ENCODE results near the gene MTX1.

MTX1 gene

DNA sequence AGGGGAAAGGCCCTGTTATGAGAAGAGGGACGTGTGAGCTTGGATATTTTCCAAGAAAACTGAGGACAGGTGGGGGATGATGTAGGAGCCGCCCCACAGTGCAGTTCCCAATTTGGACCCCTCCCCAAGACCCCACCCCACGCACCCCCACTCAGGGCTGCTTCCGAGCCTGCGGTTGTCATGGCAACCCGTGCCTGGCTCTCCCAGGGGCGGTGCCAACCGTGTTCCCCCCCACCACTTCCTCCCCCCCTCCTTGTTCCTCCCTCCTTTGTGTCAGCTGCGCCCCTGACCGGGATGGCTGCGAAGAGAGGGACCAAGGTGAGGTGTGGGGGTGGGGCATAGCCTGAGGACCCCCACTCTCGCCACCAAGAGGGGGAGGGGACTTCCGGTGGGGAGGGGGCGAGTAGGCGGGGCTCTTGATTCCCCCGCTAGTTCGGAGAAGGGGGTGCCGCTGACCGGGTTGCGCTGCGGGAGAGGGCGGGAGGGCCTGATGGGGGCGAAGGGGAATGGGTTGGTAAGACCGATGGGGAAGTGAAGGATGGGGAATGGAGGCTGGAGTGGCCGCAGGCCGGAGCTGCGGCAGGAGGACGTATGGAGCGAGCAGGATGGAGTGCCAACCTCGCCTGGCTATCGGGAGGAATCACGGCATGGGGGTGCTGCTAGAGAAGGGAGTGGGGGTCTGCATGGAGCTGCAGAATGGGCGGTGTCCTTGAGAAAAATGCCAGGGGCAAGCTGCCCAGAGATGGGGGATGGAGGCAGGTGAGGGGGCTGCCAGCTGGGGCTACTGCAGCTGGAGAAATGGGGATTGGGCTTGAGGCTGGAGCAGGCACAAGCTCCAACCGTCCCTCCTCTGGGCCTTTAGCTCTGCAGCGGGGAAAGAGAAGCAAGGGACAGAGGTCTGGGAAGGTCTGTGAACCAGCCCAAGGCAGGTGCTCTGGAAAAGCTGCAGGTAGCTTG, 33.9 kb upstream of the MTX1 start:
- peak; percentile 32 for DNase-seq

DNA sequence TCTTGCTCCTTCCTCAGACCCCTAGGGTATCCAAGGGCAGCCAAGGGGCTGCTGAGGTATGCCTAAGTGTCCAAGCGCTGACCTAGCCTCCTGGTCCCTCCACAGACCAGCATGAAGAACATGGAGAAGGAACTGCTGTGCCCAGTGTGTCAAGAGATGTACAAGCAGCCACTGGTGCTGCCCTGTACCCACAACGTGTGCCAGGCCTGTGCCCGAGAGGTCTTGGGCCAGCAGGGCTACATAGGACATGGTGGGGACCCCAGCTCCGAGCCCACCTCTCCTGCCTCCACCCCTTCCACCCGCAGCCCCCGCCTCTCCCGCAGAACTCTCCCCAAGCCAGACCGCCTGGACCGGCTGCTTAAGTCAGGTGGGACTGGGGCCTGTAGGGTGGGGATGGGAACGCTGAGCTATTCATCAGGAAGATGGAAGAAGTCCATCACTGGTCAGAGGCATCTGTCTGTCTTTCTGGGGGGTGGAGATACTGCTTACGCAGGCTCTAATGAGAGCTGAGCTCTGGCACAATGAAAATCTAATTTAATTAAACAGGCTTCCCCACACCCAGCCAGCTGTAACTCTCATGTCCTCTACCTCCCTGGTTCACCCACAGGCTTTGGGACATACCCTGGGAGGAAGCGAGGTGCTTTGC, 33.1 kb upstream of the MTX1 start:
- DNase-seq = no peak

DNA sequence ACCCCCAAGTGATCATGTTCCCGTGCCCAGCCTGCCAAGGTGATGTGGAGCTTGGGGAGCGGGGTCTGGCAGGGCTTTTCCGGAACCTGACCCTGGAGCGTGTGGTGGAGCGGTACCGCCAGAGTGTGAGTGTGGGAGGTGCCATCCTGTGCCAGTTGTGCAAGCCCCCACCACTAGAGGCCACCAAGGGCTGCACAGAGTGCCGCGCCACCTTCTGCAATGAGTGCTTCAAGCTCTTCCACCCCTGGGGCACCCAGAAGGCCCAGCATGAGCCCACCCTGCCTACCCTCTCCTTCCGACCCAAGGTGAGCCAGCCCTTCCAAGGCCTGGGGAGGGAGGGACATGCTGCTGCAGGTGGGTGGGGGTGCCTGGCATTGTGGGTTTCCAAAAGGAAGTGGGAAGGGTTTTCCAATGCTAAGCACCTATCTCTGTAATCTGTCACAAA, 32.5 kb upstream of the MTX1 start:
- peak; percentile 40 for DNase-seq

DNA sequence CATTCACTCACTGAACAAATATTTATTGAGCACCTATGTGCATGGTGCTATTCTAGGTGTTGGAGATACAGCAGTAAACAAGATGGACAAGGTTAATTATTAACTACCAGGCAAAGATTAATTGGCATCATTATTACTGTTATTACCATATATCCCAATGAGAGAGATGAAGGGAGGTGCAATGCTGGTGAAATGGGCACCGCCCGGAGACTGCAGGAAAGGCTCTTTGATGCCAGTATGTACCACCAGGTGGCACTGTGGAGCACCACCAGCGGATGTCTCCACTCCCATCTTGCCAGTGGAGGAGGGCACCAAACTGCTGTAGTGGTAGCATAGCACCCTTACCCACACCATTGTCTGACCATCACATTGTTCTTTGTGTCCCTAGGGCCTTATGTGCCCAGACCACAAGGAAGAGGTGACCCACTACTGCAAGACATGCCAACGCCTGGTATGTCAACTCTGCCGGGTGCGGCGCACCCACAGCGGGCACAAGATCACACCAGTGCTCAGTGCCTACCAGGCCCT, 31.9 kb upstream of the MTX1 start:
- DNase-seq = peak; percentile 71

DNA sequence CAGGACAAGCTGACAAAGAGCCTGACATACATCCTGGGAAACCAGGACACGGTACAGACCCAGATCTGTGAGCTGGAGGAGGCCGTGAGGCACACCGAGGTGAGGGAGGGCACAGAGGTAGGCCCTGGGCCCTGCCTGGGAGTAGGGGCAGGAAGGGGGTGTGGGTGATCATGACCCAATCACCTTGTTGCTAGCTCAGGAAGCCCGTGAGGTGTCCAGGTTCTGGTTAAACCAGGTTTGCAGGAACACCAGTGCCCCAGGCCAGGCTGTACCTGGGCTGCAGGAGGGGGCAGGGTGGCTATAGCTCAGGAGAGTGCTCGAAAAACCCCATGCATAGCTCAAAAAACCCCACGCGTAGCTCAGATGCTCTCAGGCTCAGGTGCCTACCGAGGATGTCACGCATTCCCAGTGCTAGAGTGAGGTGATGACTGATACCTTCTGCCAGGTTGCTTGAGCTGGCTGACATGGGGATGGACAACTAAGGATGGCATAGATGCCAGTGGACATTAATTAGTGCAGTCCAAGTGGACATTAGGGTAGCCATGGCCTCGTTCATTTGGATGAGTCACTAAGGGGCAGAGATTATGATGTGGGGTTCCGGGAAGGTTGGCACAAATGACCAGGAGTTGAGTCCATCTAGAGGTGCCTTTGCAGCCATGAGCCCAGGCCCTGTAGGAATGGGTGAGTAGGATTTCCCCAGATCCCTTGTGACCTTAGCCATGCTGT, 31.1 kb upstream of the MTX1 start:
- no peak for DNase-seq

DNA sequence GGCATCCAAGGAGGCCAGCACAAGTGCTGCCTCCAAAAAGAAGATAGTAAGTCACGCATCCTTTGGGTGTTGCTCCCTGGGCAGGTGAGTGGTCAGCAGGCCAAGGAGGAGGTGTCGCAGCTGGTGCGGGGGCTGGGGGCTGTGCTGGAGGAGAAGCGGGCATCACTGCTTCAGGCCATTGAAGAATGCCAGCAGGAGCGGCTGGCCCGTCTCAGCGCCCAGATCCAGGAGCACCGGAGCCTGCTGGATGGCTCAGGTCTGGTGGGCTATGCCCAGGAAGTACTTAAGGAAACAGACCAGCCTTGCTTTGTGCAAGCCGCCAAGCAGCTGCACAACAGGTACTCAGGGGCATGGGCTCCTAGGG, 30.6 kb upstream of the MTX1 start:
- DNase-seq = no peak

DNA sequence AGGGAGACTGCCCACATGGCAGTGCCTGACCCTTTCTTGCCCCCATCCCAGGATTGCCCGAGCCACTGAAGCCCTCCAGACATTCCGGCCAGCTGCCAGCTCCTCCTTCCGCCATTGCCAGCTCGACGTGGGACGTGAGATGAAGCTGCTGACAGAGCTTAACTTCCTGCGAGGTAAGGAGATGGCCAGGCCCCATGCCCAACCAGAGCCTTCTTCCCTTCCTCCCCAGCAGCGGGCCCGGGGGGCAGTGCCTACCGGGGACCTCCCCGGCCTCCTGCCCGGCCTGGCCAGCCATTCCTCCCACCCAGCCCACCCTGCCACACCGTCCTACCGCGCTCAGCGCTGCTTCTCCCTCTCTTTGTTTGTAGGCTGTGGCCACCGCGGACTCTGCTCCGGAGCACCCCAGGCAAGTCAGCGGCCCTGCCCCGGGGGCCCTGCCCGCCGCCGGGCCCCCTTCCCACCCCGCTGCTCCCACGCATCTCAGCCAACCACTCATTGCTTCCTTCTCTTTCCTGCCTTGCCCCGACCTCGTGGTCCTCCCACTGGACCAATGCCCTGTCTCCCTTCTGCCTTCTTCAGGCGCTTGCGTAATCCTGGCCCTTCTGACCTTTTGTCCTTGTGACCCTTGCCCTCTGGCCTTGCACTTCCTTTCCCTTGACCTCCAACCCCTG, 29.9 kb upstream of the MTX1 start:
- no peak for DNase-seq

DNA sequence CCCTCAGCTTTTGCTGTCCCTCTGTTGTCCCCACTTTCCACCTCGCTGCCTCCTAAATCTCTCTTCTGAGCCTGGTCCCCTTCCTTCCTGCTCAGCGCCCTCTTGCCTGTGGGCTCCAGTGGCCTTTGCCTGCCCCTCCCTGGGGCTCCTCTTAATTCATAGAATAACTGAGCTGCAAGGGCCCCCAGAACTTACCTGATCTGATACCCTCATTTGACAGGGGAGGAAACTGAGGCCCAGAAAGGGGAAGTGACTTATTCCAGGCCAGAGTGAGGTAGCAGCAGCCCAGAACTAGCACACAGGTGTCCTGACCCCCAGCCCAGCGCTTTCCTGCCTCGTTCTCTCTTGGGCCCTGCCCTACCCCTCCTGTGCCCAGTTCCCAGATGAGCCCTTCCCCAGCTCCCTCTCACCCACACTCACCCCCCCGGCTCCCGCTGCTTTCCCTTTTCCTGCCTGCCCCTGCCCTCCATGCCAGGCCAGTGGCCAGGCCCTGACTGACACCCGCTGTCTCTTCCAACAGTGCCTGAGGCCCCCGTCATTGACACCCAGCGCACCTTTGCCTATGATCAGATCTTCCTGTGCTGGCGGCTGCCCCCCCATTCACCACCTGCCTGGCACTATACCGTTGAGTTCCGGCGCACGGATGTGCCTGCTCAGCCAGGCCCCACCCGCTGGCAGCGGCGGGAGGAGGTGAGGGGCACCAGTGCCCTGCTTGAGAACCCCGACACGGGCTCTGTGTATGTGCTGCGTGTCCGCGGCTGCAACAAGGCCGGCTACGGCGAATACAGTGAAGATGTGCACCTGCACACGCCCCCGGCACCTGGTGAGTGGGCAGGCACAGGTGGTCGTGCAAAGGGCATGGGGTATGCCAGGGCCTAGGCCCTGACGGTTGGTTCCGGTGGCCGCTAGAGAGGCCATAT, 29.1 kb upstream of the MTX1 start:
- DNase-seq = no peak

DNA sequence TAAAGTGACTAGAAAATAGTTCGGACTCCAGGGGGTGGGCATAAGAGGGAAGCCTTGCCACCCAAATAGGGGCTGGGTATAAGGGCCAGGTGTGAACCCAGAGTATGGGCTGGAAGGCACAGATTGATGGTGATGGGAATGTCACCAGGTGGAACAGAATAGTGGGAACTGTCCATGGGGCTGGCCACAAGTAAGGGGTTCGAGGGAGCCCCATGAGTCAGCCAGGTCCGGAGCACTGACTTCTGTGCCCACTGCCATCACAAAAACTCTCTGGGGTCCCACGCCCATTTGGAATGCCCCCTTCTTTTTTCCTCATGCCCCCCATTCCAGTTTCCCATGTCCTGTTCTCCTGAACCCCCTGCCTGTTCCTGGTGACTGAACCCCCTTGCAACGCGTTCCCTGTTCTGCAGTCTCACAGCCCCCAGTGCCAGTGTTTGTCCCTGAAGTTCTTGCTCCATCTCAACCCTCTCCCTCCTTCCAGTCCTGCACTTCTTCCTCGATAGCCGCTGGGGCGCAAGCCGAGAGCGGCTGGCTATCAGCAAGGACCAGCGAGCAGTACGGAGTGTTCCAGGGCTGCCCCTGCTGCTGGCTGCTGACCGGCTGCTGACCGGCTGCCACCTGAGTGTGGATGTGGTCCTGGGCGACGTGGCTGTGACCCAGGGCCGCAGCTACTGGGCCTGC, 27.0 kb upstream of the MTX1 start:
- DNase-seq = no peak

DNA sequence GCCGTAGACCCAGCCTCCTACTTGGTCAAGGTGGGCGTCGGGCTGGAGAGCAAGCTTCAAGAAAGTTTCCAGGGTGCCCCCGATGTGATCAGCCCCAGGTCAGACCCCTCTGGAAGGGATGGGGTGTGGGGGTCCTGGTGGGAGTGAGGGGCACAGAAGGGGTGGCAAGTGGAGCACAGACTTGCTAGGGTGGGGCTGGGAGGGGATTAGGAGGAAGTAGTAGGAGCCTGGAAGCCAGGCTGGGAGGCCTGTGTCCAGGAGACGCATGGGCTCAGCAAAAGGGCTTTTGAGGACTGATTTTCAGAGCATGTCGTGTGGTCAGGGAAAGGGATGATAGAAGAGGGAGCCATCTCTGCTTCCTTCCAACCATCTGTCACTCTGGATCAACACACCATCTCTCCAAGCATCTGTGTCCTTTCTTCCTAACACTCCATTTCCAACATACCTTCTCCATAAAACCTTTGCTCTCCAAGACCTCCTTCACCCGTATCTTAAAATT, 26.4 kb upstream of the MTX1 start:
- DNase-seq = no peak

DNA sequence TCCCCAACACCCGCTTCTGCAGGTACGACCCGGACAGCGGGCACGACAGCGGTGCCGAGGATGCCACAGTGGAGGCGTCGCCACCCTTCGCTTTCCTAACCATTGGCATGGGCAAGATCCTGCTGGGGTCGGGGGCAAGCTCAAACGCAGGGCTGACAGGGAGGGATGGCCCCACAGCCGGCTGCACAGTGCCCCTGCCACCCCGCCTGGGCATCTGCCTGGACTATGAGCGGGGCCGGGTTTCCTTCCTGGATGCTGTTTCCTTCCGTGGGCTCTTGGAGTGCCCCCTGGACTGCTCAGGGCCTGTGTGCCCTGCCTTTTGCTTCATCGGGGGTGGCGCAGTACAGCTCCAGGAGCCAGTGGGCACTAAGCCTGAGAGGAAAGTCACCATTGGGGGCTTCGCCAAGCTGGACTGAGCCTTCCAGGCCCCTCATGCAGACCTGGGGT, 24.7 kb upstream of the MTX1 start:
- DNase-seq = no peak

DNA sequence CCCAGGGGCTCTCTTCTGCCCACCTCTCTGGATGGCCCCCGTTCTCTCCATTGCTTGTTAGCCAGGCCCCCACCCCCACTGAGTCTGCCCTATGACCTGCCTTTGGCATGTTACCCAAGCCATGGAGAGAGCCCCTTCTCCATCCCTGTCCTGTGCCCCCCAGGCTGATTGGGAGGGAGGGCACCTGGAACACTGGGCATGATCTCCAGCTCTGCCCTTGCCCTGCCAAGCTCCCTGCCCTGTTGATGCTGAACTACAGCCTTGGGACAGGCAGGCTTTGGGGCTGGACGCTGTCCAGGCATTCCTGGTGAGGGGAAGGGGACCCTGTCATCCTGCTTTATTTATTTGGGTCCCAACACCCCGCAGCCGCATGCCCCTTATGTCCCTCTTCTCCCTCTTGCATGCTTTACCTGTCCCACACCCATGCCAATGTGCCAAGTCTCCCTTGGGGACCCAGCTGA, 24.1 kb upstream of the MTX1 start:
- DNase-seq = no peak

DNA sequence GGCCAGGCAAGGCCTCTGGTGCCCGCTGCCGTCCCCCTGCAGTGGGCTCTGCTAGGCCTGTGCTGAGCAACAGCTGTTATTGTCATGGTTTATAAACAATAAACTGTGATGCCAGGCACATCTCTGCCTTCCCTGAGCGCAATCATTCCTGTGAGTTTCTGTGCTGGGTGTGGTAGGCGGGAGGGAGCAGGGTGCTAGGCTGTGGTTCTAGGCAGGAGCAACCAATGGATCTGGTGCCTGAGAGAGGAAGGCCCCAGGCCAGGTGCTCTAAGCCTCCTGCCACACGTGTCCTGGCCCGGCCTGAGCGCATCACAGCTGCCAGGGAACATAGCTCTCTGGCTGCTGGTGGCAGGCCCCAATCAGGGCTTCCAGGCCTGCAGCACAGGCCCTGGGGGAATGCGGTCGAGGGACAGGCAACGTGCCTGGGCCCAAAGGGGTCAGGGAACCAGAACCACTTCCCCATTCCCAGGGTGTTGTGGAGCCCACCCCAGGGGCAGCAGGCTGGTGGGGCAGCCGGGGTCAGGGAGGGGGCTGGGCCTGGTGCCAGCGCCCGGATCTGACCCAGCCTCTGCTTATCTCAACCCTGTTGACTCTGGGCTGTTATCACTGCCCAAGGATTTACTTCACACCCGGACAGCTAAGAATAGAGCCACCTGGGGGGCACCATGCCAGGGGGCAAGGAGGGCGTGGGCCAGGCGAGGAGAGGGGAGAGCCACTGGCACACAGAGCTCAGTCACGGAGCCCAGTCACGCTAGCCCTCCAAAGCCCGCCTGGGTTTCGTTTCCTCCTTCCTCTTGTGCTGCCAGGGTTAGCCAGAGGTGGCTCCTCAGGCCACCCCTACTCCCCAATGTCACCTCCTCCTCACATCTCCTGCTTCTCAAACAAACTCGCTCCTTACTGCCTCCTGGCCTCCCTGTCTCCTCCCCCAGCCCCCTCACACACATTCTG, 23.4 kb upstream of the MTX1 start:
- peak; percentile 23 for DNase-seq

DNA sequence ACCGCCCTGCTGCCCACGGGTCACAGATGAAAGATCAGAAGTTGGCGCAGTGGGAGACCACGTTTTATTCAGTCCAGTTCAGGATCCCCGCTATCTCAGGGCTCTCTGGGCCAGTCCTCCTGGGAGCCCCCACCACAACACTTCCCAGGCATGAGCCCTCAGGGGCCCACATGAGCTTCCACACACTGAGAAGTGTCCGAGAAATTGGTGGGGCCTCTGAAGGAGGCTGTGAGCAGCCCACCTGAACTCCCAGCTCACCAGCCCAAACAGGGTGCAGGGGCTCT, 22.8 kb upstream of the MTX1 start:
- DNase-seq = no peak

DNA sequence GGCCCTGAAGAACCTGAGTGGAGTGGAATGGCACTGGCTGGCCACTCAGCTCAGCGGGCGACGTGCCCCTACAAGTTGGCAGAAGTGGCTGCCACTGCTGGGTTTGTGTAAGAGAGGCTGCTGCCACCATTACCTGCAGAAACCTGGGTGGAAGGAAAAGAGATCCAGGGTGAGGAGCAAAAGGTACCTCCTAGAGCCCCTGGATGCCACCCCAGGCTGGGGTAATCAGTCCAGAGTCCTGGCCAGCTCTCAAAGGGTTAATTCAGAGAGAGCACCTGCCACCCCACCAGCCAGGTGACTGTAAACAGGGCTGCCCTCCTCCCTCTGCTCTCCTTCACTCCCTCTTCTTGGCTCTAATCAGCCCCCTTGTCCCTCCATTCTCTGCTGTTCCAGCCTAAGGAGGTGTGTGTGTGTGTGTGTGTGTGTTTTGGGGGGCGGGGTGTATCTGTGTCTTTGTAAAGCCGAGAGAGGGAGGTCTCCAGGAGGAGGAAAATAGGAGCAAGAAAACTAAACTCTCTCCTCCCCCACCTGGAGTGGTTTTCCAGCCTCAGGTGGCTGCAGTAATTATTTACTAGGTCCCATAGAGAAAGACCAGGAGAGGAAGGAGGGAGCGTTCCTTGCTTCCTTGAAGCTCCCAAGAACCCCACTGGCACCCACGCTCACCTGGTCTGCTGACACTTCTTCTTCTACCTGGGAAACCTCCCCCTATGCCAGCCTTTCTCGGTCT, 22.3 kb upstream of the MTX1 start:
- peak; percentile 54 for DNase-seq

DNA sequence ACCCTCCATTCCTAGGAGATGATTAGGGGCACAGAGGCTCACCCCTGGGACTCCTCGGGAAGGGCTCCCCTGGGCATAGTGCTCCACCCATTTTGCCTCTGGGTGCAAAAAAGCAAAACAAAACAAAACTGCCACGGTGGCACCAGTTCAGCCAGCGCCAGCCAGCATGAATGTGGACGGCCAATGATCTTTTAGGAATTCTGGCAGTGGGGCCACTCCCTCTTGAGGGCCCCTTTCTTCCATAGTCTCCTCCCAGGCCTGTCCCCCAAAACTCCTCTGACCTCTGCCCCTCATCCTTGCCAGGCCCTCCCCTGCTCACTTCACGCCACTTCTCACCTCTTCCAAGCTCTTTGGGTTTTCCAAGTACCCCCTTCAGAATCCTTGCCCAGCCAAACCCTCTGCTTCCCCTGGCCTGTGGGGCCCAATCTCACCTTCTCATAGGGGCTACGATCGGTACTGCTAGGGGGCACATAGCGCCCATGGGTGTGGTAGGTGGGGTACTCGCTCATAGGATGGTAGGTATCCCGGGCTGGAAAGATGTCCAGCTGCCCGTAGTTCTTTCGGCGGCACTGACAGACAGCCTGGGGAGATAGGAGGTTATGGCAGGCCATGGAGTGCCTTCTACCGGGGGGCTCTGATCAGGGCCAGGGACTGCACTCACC, 21.6 kb upstream of the MTX1 start:
- DNase-seq = no peak

DNA sequence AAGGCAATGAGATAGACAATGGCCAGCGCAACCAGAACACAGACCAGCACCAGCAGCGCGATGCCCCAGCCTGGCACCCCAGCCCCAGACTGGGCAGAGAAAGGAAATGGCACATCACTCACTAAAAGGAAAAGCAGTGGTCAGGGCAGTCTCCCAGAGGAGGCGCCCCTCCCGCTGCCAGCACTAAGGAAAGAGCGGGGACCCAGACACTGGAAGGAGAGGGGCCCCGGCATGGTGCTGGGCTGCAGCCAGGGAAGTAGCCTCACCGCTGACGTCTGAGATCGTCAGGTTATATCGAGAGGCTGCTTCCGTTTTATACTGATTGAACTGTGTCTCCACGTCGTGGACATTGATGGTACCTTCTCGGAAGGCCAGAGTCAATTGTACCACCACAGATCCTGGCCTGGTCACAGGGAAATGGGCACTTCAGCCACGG, 21.0 kb upstream of the MTX1 start:
- DNase-seq = no peak

DNA sequence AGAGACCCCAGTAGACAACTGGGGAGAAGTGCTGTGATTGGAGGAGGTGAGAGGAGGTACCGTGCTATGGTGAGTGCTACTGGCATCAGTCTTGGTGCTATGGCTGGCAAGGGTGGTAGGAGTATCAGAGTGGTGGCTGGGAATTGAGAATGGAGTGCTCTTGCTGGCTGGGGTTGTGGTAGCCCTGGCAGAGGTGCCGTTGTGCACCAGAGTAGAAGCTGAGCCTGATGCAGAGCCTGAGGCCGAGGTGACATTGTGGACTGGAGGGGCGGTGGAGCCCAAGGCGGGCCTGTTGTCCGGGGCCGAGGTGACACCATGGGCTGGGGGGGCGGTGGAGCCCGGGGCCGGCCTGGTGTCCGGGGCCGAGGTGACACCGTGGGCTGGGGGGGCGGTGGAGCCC, 20.2 kb upstream of the MTX1 start:
- DNase-seq = no peak
